MCF 10A (cell line): ENCODE measurements around the gene CCDC188. TPM values are rescaled to one million over a fixed set of nuclear protein-coding genes. Genes with fewer than 3 reads are reported as not detected.

Experiments
- BruUV-seq: library from RNA; stranded (reverse); fragments of 400-500 nt; replicated peaks from 2 replicates; lab custom pipeline; 2021; lab: Mats Ljungman, UMichigan
- CTCF ChIA-PET: fragments of 300-600 bp; sonication (Branson Sonifier 250); formaldehyde crosslinking; extraction: SDS; loops from one replicate; lab custom pipeline; 2021; ENCODE audit warnings: antibody characterized with exemption, inconsistent platforms; lab: Yijun Ruan, JAX
- POLR2A ChIA-PET: fragments of 300-600, 350-650 bp; sonication (Branson Sonifier 250); formaldehyde crosslinking; extraction: SDS; loops from one replicate; lab custom pipeline; 2020; ENCODE audit warnings: antibody characterized with exemption, inconsistent platforms; lab: Yijun Ruan, JAX
- DNase-seq: peaks from one replicate; pipeline ENCODE4 v3.0.0-alpha.2; 2018; ENCODE audit not compliant: unreplicated experiment
- H3K27ac Mint-ChIP-seq: one replicate; pipeline ENCODE4 v1.8.0; 2022; ENCODE audit warnings: mild to moderate bottlenecking, low read depth, mixed read lengths; ENCODE audit not compliant: unreplicated experiment
- H3K27me3 Mint-ChIP-seq: one replicate; pipeline ENCODE4 v1.8.0; 2022; ENCODE audit warnings: mixed read lengths; ENCODE audit not compliant: insufficient read depth, unreplicated experiment
- H3K36me3 Mint-ChIP-seq: one replicate; pipeline ENCODE4 v1.8.0; 2022; ENCODE audit warnings: mild to moderate bottlenecking, moderate library complexity, mixed read lengths; ENCODE audit not compliant: insufficient read depth, unreplicated experiment
- H3K4me1 Mint-ChIP-seq: one replicate; pipeline ENCODE4 v1.8.0; 2022; ENCODE audit warnings: mixed read lengths; ENCODE audit not compliant: insufficient read depth, unreplicated experiment
- H3K4me3 Mint-ChIP-seq: one replicate; pipeline ENCODE4 v1.8.0; 2022; ENCODE audit warnings: mild to moderate bottlenecking, moderate library complexity, mixed read lengths; ENCODE audit not compliant: unreplicated experiment
- H3K9me3 Mint-ChIP-seq: one replicate; pipeline ENCODE4 v1.8.0; 2022; ENCODE audit warnings: mixed read lengths; ENCODE audit not compliant: unreplicated experiment
- intact Hi-C: fragments of 100-400 bp; cut with micrococcal nuclease; formaldehyde crosslinking; loops from 2 replicates; pipeline ENCODE4 v1.14.1; 2022
- total RNA-seq: library from RNA; stranded (reverse); gene quantifications from 2 replicates; pipeline ENCODE4 v1.2.3, GENCODE V29; 2022
- TF ChIP-seq, protein P1 (sequence below): fragments of 200-600 bp; IDR thresholded peaks from one replicate; pipeline ENCODE4 v1.8.0; 2022; ENCODE audit warnings: antibody characterized with exemption, mild to moderate bottlenecking; ENCODE audit not compliant: unreplicated experiment

The CCDC188 gene
- total RNA-seq, 1 experiment from 2014 or later: 0.70 TPM

DNA sequence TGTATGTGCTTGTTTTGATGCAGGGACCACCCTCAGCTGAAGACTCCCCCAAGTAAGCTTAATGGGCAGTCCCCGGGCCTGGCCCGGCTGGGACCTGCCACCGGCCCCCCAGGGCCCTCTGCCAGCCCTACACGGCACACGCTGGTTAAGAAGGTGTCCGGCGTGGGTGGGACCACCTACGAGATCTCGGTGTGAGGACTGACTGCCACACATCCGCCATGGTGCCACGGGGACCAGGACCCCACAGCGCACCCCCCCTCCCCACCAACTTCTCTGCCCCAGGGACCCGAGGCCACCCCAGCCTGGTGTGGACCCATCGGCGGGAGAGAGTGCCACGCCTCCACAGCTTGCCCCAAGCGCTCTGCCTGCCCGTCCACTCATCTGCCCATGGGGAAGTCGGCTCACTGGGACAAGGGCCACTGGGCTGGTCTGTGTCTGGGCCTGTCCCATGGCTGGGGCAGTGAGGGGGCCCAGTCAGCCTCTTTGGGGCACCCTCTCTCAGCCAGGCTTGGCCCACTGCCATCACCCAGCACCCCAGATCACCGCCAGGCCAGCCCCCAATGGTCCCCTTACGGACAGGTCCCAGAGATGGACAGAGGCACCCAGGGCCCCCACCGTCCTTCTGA is 5.5 kb downstream of the CCDC188 start:
- H3K27me3 Mint-ChIP-seq: no peaks in the 10 kb centered on the region
- TF ChIP-seq, protein P1, sequence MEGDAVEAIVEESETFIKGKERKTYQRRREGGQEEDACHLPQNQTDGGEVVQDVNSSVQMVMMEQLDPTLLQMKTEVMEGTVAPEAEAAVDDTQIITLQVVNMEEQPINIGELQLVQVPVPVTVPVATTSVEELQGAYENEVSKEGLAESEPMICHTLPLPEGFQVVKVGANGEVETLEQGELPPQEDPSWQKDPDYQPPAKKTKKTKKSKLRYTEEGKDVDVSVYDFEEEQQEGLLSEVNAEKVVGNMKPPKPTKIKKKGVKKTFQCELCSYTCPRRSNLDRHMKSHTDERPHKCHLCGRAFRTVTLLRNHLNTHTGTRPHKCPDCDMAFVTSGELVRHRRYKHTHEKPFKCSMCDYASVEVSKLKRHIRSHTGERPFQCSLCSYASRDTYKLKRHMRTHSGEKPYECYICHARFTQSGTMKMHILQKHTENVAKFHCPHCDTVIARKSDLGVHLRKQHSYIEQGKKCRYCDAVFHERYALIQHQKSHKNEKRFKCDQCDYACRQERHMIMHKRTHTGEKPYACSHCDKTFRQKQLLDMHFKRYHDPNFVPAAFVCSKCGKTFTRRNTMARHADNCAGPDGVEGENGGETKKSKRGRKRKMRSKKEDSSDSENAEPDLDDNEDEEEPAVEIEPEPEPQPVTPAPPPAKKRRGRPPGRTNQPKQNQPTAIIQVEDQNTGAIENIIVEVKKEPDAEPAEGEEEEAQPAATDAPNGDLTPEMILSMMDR: no peak
- peaks cover 6% of the 10 kb centered on the region for H3K36me3 Mint-ChIP-seq
- H3K9me3 Mint-ChIP-seq: no peaks in the 10 kb centered on the region
- no TSS peak for BruUV-seq
- ChIA-PET POLR2A (no interaction called here), CTCF (no interaction called here)
- intact Hi-C loops: no loop called here
- no peak overlapping the region for H3K27ac Mint-ChIP-seq
- DNase-seq: no peak
- no peaks in the 10 kb centered on the region for H3K4me1 Mint-ChIP-seq
- no peak overlapping the region for H3K4me3 Mint-ChIP-seq

DNA sequence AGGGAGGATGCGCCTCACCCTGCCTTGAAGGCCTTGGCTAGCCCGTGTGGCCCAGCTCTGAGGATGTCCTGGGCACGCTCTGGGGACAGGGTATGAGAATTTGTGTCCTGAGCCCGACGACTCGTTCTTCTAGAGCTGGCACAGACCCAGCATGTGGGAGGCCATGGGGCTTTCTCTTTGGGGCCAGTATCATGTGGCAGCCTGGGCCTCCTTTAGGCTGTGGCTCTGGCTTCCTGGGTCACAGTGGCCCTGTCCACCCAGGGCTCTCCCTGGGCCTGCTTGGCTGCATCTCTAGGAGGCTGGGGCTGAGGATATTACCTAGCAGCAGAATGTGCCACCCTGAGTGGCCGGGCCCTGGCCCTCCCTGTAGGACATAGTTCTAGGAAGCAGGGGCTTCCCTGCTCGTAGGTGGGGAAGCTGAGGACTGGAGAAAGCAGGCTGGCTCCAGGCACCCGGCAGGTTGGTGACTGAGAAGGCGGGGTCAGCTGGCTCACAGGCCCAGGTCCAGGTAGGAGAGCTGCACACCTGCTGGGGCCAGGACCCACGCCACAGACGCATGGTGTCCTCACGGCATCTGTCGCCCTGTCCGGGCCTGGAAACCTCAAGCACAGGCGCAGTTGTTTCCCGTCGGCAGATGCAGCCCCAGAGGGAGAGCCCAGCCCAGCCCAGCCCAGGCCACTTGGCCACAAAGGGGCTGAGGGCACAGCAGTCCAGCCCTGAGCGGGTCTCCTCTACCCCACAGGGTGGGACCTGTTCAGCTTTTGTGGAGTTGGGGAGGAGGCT is 6.8 kb downstream of the CCDC188 start:
- ChIA-PET POLR2A (no interaction called here), CTCF (no interaction called here)
- Mint-ChIP-seq H3K27ac (no peak overlapping the region), H3K4me3 (no peak overlapping the region), H3K36me3 (peaks cover 13% of the 10 kb centered on the region), H3K4me1 (no peaks in the 10 kb centered on the region), H3K9me3 (no peaks in the 10 kb centered on the region), H3K27me3 (no peaks in the 10 kb centered on the region)
- no peak for DNase-seq
- no TSS peak for BruUV-seq
- TF ChIP-seq, protein P1: no peak
- intact Hi-C loops: no loop called here

DNA sequence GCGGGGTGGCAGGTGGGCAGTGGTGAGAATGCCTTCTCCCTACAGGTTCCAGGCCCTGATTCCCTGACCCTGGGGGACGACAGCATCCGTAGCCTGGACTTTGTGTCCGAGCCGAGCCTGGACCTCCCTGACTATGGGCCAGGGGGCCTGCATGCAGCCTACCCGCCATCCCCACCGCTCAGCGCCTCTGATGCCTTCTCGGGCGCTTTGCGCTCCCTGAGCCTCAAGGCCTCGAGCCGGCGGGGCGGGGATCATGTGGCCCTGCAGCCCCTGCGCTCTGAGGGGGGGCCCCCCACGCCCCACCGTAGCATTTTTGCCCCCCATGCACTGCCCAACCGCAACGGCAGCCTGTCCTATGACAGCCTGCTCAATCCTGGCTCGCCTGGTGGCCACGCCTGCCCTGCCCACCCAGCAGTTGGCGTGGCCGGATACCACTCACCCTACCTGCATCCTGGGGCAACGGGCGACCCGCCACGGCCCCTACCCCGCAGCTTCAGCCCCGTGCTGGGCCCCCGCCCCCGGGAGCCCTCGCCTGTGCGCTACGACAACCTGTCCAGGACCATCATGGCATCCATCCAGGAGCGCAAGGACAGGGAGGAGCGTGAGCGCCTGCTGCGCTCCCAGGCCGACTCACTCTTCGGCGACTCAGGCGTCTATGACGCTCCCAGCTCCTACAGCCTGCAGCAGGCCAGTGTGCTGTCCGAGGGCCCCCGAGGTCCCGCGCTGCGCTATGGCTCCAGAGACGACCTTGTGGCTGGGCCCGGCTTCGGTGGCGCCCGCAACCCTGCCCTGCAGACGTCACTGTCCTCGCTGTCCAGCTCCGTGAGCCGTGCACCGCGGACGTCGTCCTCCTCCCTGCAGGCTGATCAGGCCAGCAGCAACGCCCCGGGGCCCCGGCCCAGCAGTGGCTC is 7.9 kb downstream of the CCDC188 start:
- no peaks in the 10 kb centered on the region for H3K4me1 Mint-ChIP-seq
- TF ChIP-seq, protein P1: no peak
- no peaks in the 10 kb centered on the region for H3K27me3 Mint-ChIP-seq
- no peak overlapping the region for H3K4me3 Mint-ChIP-seq
- H3K36me3 Mint-ChIP-seq: peaks cover 13% of the 10 kb centered on the region
- intact Hi-C loops: no loop called here
- CTCF ChIA-PET: no interaction called here
- H3K9me3 Mint-ChIP-seq: no peaks in the 10 kb centered on the region
- no peak for DNase-seq
- no TSS peak for BruUV-seq
- POLR2A ChIA-PET: no interaction called here
- no peak overlapping the region for H3K27ac Mint-ChIP-seq
